ENCODE results near the gene IL11RA.

- TF ChIP-seq CTCF (IDR thresholded peaks at IDR 0.05; ENCODE audit: insufficient read depth, low read length, poor library complexity, severe bottlenecking), result no peak
- TF ChIP-seq EZH2phosphoT487 (conservative IDR thresholded peaks at IDR 0.05; ENCODE audit: low read length), result no peak
Observed at GRCh38 chr9:34691936-34692315, 39.9 kb downstream of the IL11RA start.
